Choroid plexus epithelial cell (primary cell): ENCODE measurements around the gene ANKRD39.

Source experiments
- DNase-seq: peaks from one replicate; pipeline ENCODE4 v3.0.0-alpha.2; 2010; ENCODE audit warnings: low read depth
- H3K4me3 ChIP-seq: 2 replicates; pipeline ENCODE4 v1.5.1; 2011; ENCODE audit warnings: low read depth, mild to moderate bottlenecking, control low read depth, low read length, moderate library complexity
- TF ChIP-seq, protein P1 (sequence below): conservative IDR thresholded peaks from 2 replicates; pipeline ENCODE4 v1.5.1; 2011; ENCODE audit warnings: low read depth, mild to moderate bottlenecking, control low read depth, inconsistent platforms, low read length, moderate library complexity

ANKRD39 gene

GRCh38 chr2:96870626-96871255 is 12.9 kb upstream of the ANKRD39 start:
- DNase-seq, result no peak
- TF ChIP-seq, protein P1, sequence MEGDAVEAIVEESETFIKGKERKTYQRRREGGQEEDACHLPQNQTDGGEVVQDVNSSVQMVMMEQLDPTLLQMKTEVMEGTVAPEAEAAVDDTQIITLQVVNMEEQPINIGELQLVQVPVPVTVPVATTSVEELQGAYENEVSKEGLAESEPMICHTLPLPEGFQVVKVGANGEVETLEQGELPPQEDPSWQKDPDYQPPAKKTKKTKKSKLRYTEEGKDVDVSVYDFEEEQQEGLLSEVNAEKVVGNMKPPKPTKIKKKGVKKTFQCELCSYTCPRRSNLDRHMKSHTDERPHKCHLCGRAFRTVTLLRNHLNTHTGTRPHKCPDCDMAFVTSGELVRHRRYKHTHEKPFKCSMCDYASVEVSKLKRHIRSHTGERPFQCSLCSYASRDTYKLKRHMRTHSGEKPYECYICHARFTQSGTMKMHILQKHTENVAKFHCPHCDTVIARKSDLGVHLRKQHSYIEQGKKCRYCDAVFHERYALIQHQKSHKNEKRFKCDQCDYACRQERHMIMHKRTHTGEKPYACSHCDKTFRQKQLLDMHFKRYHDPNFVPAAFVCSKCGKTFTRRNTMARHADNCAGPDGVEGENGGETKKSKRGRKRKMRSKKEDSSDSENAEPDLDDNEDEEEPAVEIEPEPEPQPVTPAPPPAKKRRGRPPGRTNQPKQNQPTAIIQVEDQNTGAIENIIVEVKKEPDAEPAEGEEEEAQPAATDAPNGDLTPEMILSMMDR, result no peak
- H3K4me3 ChIP-seq, result peak overlapping the region; percentile 89

- peak within 1 kb of the TSS; percentile 89 for H3K4me3 ChIP-seq
- DNase-seq, result peak; percentile 53
- TF ChIP-seq, protein P1, result no peak
Measured at GRCh38 chr2:96869822-96870625, 12.2 kb upstream of the ANKRD39 start, which contains the start of gene SEMA4C. Gene SEMA4C (minus strand): TSS chr2:96870080. CDS start chr2:96867886, 2,194 bp downstream.

DNA sequence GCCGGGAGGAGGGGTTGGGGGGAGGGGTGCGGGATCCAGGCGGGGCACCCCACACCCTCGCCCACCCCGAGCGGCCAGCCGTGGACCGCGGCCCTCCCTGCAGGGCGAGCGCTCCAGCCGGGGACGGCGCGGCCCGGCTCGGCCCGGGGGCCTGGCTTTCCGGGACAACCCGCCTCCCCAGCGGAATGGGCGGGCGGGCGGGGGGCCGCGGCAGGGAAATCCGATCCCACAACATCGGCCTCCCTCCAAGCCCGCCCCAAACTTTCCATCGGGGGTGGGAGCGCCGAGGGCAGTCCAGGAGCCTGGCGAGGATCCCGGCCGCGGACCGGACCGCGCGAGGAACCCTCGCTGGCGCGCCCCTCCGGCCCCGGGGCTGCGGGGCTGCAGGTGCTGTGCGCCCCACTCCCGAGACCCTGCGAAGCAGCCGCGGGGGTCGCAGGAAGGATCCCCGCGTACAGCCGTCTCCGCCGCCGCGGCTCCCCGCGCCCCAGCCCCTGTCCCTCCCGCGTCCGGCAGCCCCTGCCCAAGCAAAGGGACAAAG is 11.5 kb upstream of the ANKRD39 start:
- TF ChIP-seq, protein P1, result no peak
- DNase-seq, result peak; percentile 92
- H3K4me3 ChIP-seq, result peak overlapping the region; percentile 89

DNA sequence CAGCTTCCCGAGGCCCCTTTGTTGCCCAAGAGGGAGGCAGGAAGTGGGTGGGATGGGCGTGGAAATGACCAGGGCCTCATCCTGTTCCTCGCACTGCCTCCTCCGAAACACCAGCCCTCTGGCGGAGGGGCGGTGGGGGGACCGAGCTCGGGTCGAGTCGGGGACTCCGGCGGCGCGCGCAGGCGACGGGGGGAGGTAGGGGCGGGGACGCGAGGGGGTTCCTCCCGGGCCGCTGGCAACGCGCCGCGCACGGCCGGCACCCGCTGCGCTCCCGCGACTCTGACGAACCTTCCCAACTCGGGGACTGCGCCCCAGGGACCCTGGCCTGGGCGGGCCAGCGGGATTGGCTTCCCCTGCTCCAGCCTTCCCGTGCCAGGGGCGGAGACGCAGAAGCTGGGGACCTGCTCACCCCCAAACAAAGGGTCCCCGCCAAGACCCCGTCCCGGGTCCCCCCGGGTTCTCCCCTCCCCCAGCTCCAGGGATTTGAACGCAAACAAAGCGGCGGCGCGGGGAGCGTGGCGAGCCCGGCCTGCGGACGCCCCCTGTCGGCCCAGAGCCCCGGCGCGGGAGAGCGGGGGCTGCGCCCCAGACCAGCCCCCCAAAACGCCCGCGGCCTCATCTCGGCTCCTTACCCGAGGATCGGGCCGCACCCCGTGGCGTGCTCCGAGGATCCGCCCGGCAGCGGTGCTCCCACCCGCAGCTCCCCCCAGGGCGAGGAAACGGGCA is 10.9 kb upstream of the ANKRD39 start:
- DNase-seq, result peak; percentile 95
- H3K4me3 ChIP-seq, result peak overlapping the region; percentile 89
- TF ChIP-seq, protein P1, result peak; percentile 41

DNA sequence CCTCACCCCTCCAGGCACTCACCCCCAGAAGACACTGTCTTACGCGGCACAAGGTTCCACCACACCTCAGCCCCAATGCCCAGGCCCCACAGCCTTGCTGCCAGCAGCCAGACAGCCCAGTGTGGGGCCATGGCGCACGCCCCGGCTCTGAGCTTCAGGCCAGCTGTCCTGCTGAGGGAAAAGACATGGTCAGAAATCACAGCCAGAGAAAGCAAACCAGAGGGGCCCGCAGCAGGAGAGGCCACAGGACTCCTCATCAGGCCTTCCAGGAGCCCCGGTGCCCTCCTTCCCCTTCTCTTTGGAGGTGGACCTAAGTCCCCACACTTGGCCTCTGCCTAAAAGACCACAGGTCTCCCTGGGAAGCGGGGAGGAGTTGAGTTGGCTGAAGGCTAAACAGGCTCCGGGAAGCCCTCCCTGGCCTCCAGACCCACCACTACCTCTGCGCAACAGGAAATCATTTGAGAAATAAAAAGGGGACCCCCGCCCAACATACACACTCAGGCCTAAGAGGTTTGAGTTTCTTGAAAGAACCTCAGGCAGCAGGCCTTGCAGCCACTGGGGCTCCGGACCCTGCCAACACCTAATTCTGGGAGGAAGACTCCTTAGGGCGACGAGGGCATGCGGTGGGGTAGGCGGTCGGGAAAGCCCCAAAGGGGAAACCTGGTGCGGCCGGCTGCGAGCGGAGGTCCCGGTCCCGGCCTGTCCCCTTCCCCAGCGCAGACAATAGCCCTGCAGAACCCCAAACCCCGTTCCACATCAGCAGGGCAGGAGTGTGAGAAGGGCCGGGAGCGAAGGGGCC is 10.1 kb upstream of the ANKRD39 start:
- peak; percentile 70 for DNase-seq
- TF ChIP-seq, protein P1, result no peak
- peak overlapping the region; percentile 89 for H3K4me3 ChIP-seq
